Neural cell (in vitro differentiated cells): Measurements from ENCODE around the gene MAB21L4. TPM values are rescaled to one million over a fixed set of nuclear protein-coding genes. Genes with fewer than 3 reads are reported as not detected.

ENCODE experiments used
- H2AFZ ChIP-seq: fragments of 200-600, 300-800 bp; sonication (generic), shearing (Covaris generic); 2 replicates; pipeline ENCODE4 v1.6.0; 2014; ENCODE audit warnings: low read depth, mild to moderate bottlenecking, antibody characterized with exemption, low read length, moderate library complexity
- H3F3A ChIP-seq: fragments of 200-600 bp; shearing (Covaris generic); 2 replicates; pipeline ENCODE4 v1.6.1; 2016; ENCODE audit warnings: mild to moderate bottlenecking, moderate library complexity, mixed read lengths, antibody characterized with exemption, low read length; ENCODE audit not compliant: insufficient read depth, poor library complexity, severe bottlenecking
- H3K27ac ChIP-seq: fragments of 200-600, 300-800 bp; sonication (generic), shearing (Covaris generic); 2 replicates; pipeline ENCODE4 v1.5.1; 2014; ENCODE audit warnings: mild to moderate bottlenecking, low read length, moderate library complexity
- H3K27me3 ChIP-seq: fragments of 300-800, 200-600 bp; sonication (generic), shearing (Covaris generic); 2 replicates; pipeline ENCODE4 v1.6.0; 2014; ENCODE audit warnings: mild to moderate bottlenecking, low read depth, low read length, moderate library complexity; ENCODE audit not compliant: insufficient read depth
- H3K36me3 ChIP-seq: fragments of 300-800, 200-600 bp; sonication (generic), shearing (Covaris generic); 2 replicates; pipeline ENCODE4 v1.5.1; 2014; ENCODE audit warnings: mild to moderate bottlenecking, antibody characterized with exemption, low read length, moderate library complexity; ENCODE audit not compliant: insufficient read depth
- H3K4me2 ChIP-seq: fragments of 300-800, 200-600 bp; sonication (generic), shearing (Covaris generic); 2 replicates; pipeline ENCODE4 v1.6.0; 2014; ENCODE audit warnings: mild to moderate bottlenecking, low read length
- H3K4me3 ChIP-seq: fragments of 300-800, 200-600 bp; sonication (generic), shearing (Covaris generic); 2 replicates; pipeline ENCODE4 v1.5.1; 2014; ENCODE audit warnings: mild to moderate bottlenecking, low read length, moderate library complexity
- H3K79me2 ChIP-seq: fragments of 200-600 bp; shearing (Covaris generic); replicated peaks from 2 replicates; pipeline ENCODE4 v1.6.0; 2014; ENCODE audit warnings: mild to moderate bottlenecking, low read length, moderate library complexity; ENCODE audit not compliant: insufficient read depth
- H3K9ac ChIP-seq: fragments of 300-800, 200-600 bp; sonication (generic), shearing (Covaris generic); 2 replicates; pipeline ENCODE4 v1.6.1; 2016; ENCODE audit warnings: mild to moderate bottlenecking, low read length, mixed read lengths
- H3K9me2 ChIP-seq: fragments of 200-600 bp; shearing (Covaris generic); 2 replicates; pipeline ENCODE4 v1.6.1; 2016; ENCODE audit warnings: mild to moderate bottlenecking, low read length, mixed read lengths; ENCODE audit not compliant: insufficient read depth
- H3K9me3 ChIP-seq: fragments of 200-600, 300-800 bp; sonication (generic), shearing (Covaris generic); 2 replicates; pipeline ENCODE4 v1.6.1; 2016; ENCODE audit warnings: mild to moderate bottlenecking, mixed run types, low read length, moderate library complexity, mixed read lengths
- H4K20me1 ChIP-seq: fragments of 200-600 bp; shearing (Covaris generic); 2 replicates; pipeline ENCODE4 v1.6.1; 2016; ENCODE audit warnings: mild to moderate bottlenecking, mixed run types; ENCODE audit not compliant: insufficient read depth
- CTCF ChIP-seq: fragments of 450-650 bp; IDR thresholded peaks from 2 replicates; pipeline ENCODE4 v1.5.1; 2014; ENCODE audit warnings: antibody characterized with exemption, mild to moderate bottlenecking, moderate library complexity; ENCODE audit not compliant: poor library complexity, severe bottlenecking
- EP300 ChIP-seq: fragments of 450-650 bp; conservative IDR thresholded peaks from 2 replicates; pipeline ENCODE4 v1.6.1; 2014; ENCODE audit warnings: antibody characterized with exemption, mild to moderate bottlenecking, moderate library complexity; ENCODE audit not compliant: poor library complexity, severe bottlenecking
- EZH2 ChIP-seq: fragments of 200-600, 300-800 bp; shearing (Covaris generic), sonication (generic); IDR thresholded peaks from 2 replicates; pipeline ENCODE4 v1.6.1; 2014; ENCODE audit warnings: antibody characterized with exemption, low read length, borderline replicate concordance, mild to moderate bottlenecking; ENCODE audit not compliant: insufficient read depth, poor library complexity, severe bottlenecking
- MXI1 ChIP-seq: fragments of 450-650 bp; conservative IDR thresholded peaks from 2 replicates; pipeline ENCODE4 v1.6.1; 2014; ENCODE audit warnings: antibody characterized with exemption, mild to moderate bottlenecking; ENCODE audit not compliant: poor library complexity, severe bottlenecking
- POLR2AphosphoS5 ChIP-seq: IDR thresholded peaks from 2 replicates; pipeline ENCODE4 v1.6.1; 2012
- RAD21 ChIP-seq: fragments of 450-650 bp; conservative IDR thresholded peaks from 2 replicates; pipeline ENCODE4 v1.6.1; 2014; ENCODE audit warnings: antibody characterized with exemption, mild to moderate bottlenecking, moderate library complexity
- REST ChIP-seq: IDR thresholded peaks from 2 replicates; pipeline ENCODE4 v1.6.1; 2012; ENCODE audit warnings: borderline replicate concordance
- SMC3 ChIP-seq: fragments of 450-650 bp; conservative IDR thresholded peaks from 2 replicates; pipeline ENCODE4 v1.6.1; 2014; ENCODE audit warnings: antibody characterized with exemption, mild to moderate bottlenecking, moderate library complexity; ENCODE audit not compliant: poor library complexity
- TAF1 ChIP-seq: IDR thresholded peaks from 2 replicates; pipeline ENCODE4 v1.6.1; 2012; ENCODE audit warnings: low read depth
- polyA plus RNA-seq: library from polyadenylated mRNA; depleted of rRNA; stranded (reverse); fragments of >200 nt; gene quantifications from 2 replicates; pipeline ENCODE4 v1.2.3, GENCODE V29; 2014

Gene MAB21L4
- polyA plus RNA-seq, 1 donor from 2014 or later, result not detected

GRCh38 chr2:240873805-240874714 lies 21.9 kb downstream of the MAB21L4 start:
- H3F3A ChIP-seq, result no peaks in the 10 kb centered on the region
- TF ChIP-seq POLR2AphosphoS5, result no peak
- TF ChIP-seq MXI1, result no peak
- TF ChIP-seq EZH2, result no peak
- TF ChIP-seq CTCF, result no peak
- TF ChIP-seq EP300, result no peak
- TF ChIP-seq RAD21, result no peak
- no peak for TF ChIP-seq TAF1
- TF ChIP-seq SMC3, result no peak
- TF ChIP-seq REST, result no peak
- H3K36me3 ChIP-seq, result no peaks in the 10 kb centered on the region
- no peak overlapping the region for H3K4me2 ChIP-seq
- H3K9me2 ChIP-seq, result no peaks in the 10 kb centered on the region
- no peak overlapping the region for H2AFZ ChIP-seq
- no peaks in the 10 kb centered on the region for H4K20me1 ChIP-seq
- H3K4me3 ChIP-seq, result no peak overlapping the region
- H3K27me3 ChIP-seq, result no peaks in the 10 kb centered on the region
- no peaks in the 10 kb centered on the region for H3K79me2 ChIP-seq
- H3K9ac ChIP-seq, result no peak overlapping the region
- H3K27ac ChIP-seq, result no peak overlapping the region
- H3K9me3 ChIP-seq, result no peaks in the 10 kb centered on the region

- Histone ChIP-seq H3K9me2 (no peaks in the 10 kb centered on the region), H4K20me1 (no peaks in the 10 kb centered on the region), H3K36me3 (no peaks in the 10 kb centered on the region), H3K9me3 (no peaks in the 10 kb centered on the region), H3K27ac (no peak overlapping the region), H3K9ac (no peak overlapping the region), H3K4me2 (no peak overlapping the region), H3K4me3 (no peak overlapping the region), H3K79me2 (no peaks in the 10 kb centered on the region), H3F3A (no peaks in the 10 kb centered on the region), H3K27me3 (no peaks in the 10 kb centered on the region), H2AFZ (no peak overlapping the region)
- TF ChIP-seq EZH2 (no peak), TAF1 (no peak), REST (no peak), EP300 (no peak), MXI1 (no peak), RAD21 (no peak), SMC3 (no peak), POLR2AphosphoS5 (no peak), CTCF (no peak)
Observed at GRCh38 chr2:240873098-240873788, 22.7 kb downstream of the MAB21L4 start.
